Brain microvascular endothelial cell (primary cell): ENCODE data around the gene SKOR1.

Experiments
- DNase-seq: peaks from one replicate; pipeline ENCODE4 v3.0.0-alpha.2; 2020
- H3K27ac ChIP-seq: fragments of 250-450 bp; sonication (Bioruptor Pico); 2 replicates; pipeline ENCODE4 v1.5.1; 2020; ENCODE audit warnings: mild to moderate bottlenecking, moderate library complexity
- H3K27me3 ChIP-seq: fragments of 250-450 bp; sonication (Bioruptor Pico); replicated peaks from 2 replicates; pipeline ENCODE4 v1.5.1; 2020; ENCODE audit warnings: mild to moderate bottlenecking
- H3K36me3 ChIP-seq: fragments of 250-450 bp; sonication (Bioruptor Pico); replicated peaks from 2 replicates; pipeline ENCODE4 v1.5.1; 2020; ENCODE audit warnings: mild to moderate bottlenecking
- H3K4me3 ChIP-seq: 2 replicates; pipeline ENCODE4 v1.5.1; 2011; ENCODE audit warnings: low read depth, mild to moderate bottlenecking, control low read depth, low read length, moderate library complexity
- CTCF ChIP-seq: IDR thresholded peaks from 2 replicates; pipeline ENCODE4 v1.5.1; 2011; ENCODE audit warnings: low read depth, mild to moderate bottlenecking, moderate library complexity, low read length, control low read depth, inconsistent platforms; ENCODE audit errors: missing control alignments
- in situ Hi-C: cut with HindIII; loops from 2 replicates; pipeline ENCODE4 v1.10.0; 2017; ENCODE audit warnings: low sequenced_read_pairs, low pct_ligation_motif_present

The SKOR1 gene

DNA sequence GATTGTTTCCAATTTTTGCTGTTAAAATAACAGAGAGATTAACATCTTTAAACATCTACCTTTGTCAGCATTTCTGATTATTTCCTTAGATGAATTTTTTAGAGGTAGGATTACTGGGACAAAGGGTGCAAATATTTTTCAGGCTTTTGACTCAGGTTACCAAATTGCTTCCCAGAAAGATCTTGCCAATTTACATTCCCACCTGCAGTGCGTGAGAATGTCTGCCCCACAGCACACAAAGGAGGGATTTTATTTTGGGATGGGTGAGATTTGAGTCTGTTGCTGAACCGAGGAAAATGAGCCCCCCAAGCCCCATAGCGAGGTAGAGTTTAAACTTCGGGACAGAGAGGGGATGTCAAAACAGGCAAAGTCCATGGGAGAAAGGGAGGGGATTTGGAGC is 40.5 kb downstream of the SKOR1 start:
- in situ Hi-C loops = no loop called here
- H3K36me3 ChIP-seq = no peaks in the 10 kb centered on the region
- no peak for TF ChIP-seq CTCF

GRCh38 chr15:67869701-67870100 is 44.4 kb downstream of the SKOR1 start:
- Histone ChIP-seq H3K27ac (no peak overlapping the region), H3K4me3 (no peak overlapping the region), H3K36me3 (no peaks in the 10 kb centered on the region), H3K27me3 (no peaks in the 10 kb centered on the region)
- DNase-seq = no peak
- in situ Hi-C loops = no loop called here
- no peak for TF ChIP-seq CTCF

More for the DNA sequence above, 40.5 kb downstream of the SKOR1 start:
- DNase-seq = no peak
- H3K27me3 ChIP-seq = no peaks in the 10 kb centered on the region
- no peak overlapping the region for H3K27ac ChIP-seq
- H3K4me3 ChIP-seq = no peak overlapping the region

DNA sequence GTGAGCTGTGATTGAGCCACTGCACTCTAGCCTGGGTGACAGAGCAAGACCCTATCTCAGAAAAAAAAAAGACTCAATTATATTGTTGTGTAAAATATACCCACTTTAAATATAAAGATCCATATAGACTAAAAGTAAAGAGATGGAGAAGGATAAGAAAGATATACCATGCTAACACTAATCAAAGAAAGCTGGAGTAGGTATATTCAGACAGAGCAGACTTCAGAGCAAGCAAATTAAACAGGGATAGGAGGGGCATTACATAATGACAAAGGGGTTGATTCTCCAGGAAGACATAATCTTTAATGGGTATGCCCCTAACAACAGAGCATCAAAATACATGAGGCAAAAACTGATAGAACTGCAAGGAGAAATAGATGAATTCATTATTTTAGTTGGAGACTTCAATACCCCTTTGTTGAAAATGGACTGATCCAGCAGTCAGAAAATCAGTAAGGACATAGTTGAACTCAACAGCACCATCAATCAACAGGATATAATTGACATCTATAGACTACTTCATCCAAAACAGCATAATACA is 45.6 kb downstream of the SKOR1 start:
- in situ Hi-C loops = no loop called here
- TF ChIP-seq CTCF = no peak
- H3K27ac ChIP-seq = no peak overlapping the region
- no peaks in the 10 kb centered on the region for H3K36me3 ChIP-seq
- no peaks in the 10 kb centered on the region for H3K27me3 ChIP-seq
- DNase-seq = no peak
- no peak overlapping the region for H3K4me3 ChIP-seq

DNA sequence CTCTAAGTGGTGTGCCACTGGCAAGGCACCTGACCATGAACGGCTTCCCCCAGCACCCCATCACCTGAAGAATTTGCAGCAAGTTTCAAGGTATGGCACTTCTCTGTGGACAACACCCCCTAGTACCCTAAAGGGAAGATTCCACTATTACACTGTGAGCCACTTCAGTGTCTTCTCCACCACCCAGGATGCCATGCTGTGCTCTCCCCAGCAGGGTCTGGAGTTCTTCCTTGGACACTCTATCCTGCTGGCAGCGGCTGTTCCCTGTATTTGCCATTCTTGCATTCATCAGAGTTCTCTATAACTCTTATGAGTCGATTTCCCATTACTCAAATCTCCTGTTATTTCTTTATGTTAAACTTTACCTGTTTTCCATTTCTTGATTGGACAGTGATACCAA is 48.5 kb downstream of the SKOR1 start:
- TF ChIP-seq CTCF = no peak

GRCh38 chr15:67878712-67879206 is 53.5 kb downstream of the SKOR1 start:
- no peak overlapping the region for H3K4me3 ChIP-seq
- in situ Hi-C loops = no loop called here
- no peaks in the 10 kb centered on the region for H3K36me3 ChIP-seq
- H3K27ac ChIP-seq = no peak overlapping the region
- no peak for DNase-seq
- TF ChIP-seq CTCF = no peak
- H3K27me3 ChIP-seq = no peaks in the 10 kb centered on the region

More for the DNA sequence above, 48.5 kb downstream of the SKOR1 start:
- Histone ChIP-seq H3K4me3 (no peak overlapping the region), H3K36me3 (no peaks in the 10 kb centered on the region), H3K27ac (no peak overlapping the region), H3K27me3 (no peaks in the 10 kb centered on the region)
- no peak for DNase-seq
- in situ Hi-C loops = no loop called here

GRCh38 chr15:67879440-67880129 is 54.3 kb downstream of the SKOR1 start:
- Histone ChIP-seq H3K36me3 (no peaks in the 10 kb centered on the region), H3K4me3 (no peak overlapping the region), H3K27me3 (no peaks in the 10 kb centered on the region), H3K27ac (no peak overlapping the region)
- no peak for DNase-seq
- TF ChIP-seq CTCF = no peak
- in situ Hi-C loops = no loop called here
